ENCODE data around the gene CAMK2D.

CAMK2D gene

DNA sequence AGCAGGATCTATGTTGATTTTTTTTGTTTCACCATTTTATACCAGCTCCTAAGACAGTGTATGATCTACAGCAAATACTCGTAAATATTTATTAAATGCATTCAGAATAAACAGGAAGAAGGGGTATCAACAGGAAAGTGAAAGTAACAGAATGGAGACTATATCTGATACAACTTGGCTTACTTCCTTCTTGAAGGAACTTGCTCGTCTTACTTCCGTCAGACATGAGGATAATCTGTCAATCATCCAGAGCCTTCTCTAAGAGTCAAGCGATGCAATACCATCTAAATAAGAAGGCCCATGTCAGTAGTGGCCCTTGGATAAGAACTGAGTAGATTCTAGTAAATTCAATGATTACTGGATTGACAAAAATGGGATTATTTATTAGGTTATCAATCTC lies 84.2 kb downstream of the CAMK2D start:
- Histone ChIP-seq H3K27me3 (ENCODE audit: insufficient read depth, low read length, poor library complexity) (no peaks in the 10 kb centered on the region), H3K27ac (ENCODE audit: low read length) (no peak overlapping the region), H3K9me3 (ENCODE audit: insufficient read depth, low read length, severe bottlenecking) (no peaks in the 10 kb centered on the region), H3K4me3 (ENCODE audit: low read depth in 1 of 2, low read length in 2 of 2) (no peak overlapping the region), H4K20me1 (ENCODE audit: insufficient read depth, low read length) (no peaks in the 10 kb centered on the region), H3K4me1 (ENCODE audit: insufficient read depth, low read length) (peaks cover 13% of the 10 kb centered on the region), H3K4me2 (ENCODE audit: insufficient read depth, low read length) (no peak overlapping the region), H3K9ac (ENCODE audit: low read depth, low read length) (no peak overlapping the region), H2AFZ (ENCODE audit: low read depth, low read length) (no peak overlapping the region), H3K36me3 (ENCODE audit: insufficient read depth, low read length) (no peaks in the 10 kb centered on the region), H3K79me2 (ENCODE audit: insufficient read depth, low read length) (no peaks in the 10 kb centered on the region)
- DNase-seq (no peak), ATAC-seq (ENCODE audit: insufficient read depth, low read depth) (no peak)
- TF ChIP-seq CTCF (IDR thresholded peaks at IDR 0.05; ENCODE audit: borderline replicate concordance, extremely low read depth, low read length, poor library complexity, severe bottlenecking) (no peak), EZH2 (IDR thresholded peaks at IDR 0.05; ENCODE audit: borderline replicate concordance, low read depth, low read length, severe bottlenecking) (no peak)

- no peaks in the 10 kb centered on the region for H3K27me3 ChIP-seq (ENCODE audit: insufficient read depth, low read length, poor library complexity)
- H3K4me1 ChIP-seq (ENCODE audit: insufficient read depth, low read length) = peaks cover 13% of the 10 kb centered on the region
- no peak overlapping the region for H3K4me2 ChIP-seq (ENCODE audit: insufficient read depth, low read length)
- no peak overlapping the region for H2AFZ ChIP-seq (ENCODE audit: low read depth, low read length)
- no peaks in the 10 kb centered on the region for H3K9me3 ChIP-seq (ENCODE audit: insufficient read depth, low read length, severe bottlenecking)
- H3K27ac ChIP-seq (ENCODE audit: low read length) = no peak overlapping the region
- DNase-seq = no peak
- no peak for TF ChIP-seq EZH2 (IDR thresholded peaks at IDR 0.05; ENCODE audit: borderline replicate concordance, low read depth, low read length, severe bottlenecking)
- no peak for TF ChIP-seq CTCF (IDR thresholded peaks at IDR 0.05; ENCODE audit: borderline replicate concordance, extremely low read depth, low read length, poor library complexity, severe bottlenecking)
- no peaks in the 10 kb centered on the region for H3K79me2 ChIP-seq (ENCODE audit: insufficient read depth, low read length)
- H3K9ac ChIP-seq (ENCODE audit: low read depth, low read length) = no peak overlapping the region
- H4K20me1 ChIP-seq (ENCODE audit: insufficient read depth, low read length) = no peaks in the 10 kb centered on the region
- H3K36me3 ChIP-seq (ENCODE audit: insufficient read depth, low read length) = no peaks in the 10 kb centered on the region
- no peak overlapping the region for H3K4me3 ChIP-seq (ENCODE audit: low read depth in 1 of 2, low read length in 2 of 2)
- ATAC-seq (ENCODE audit: insufficient read depth, low read depth) = no peak
These were observed 85.5 kb downstream of the CAMK2D start for GRCh38 chr4:113675731-113676697.

DNA sequence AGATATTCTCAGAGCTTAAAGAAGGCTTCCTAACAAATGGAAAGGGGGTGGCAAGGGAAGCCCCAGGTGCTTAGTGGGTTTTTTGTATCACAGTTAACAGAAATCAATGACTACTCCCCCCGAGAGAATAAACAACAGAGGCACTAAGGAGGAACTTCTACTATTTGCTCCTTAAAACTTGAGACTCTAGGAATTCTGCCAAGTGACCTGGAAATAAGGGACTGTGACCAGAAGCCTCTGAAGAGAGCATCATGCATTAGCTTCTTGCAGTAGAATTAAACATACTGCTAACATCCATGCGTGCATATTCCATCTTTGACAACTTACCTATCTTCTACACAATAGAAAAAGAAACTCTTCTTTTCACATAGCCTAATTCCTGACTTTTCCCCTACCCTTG lies 86.8 kb downstream of the CAMK2D start:
- ATAC-seq (ENCODE audit: insufficient read depth, low read depth) (no peak), DNase-seq (no peak)
- Histone ChIP-seq H4K20me1 (ENCODE audit: insufficient read depth, low read length) (no peaks in the 10 kb centered on the region), H3K4me2 (ENCODE audit: insufficient read depth, low read length) (no peak overlapping the region), H3K79me2 (ENCODE audit: insufficient read depth, low read length) (no peaks in the 10 kb centered on the region), H3K9ac (ENCODE audit: low read depth, low read length) (no peak overlapping the region), H3K4me1 (ENCODE audit: insufficient read depth, low read length) (peaks cover 13% of the 10 kb centered on the region), H3K27ac (ENCODE audit: low read length) (no peak overlapping the region), H3K9me3 (ENCODE audit: insufficient read depth, low read length, severe bottlenecking) (no peaks in the 10 kb centered on the region), H3K27me3 (ENCODE audit: insufficient read depth, low read length, poor library complexity) (no peaks in the 10 kb centered on the region), H3K4me3 (ENCODE audit: low read depth in 1 of 2, low read length in 2 of 2) (no peak overlapping the region), H2AFZ (ENCODE audit: low read depth, low read length) (no peak overlapping the region), H3K36me3 (ENCODE audit: insufficient read depth, low read length) (no peaks in the 10 kb centered on the region)
- TF ChIP-seq CTCF (IDR thresholded peaks at IDR 0.05; ENCODE audit: borderline replicate concordance, extremely low read depth, low read length, poor library complexity, severe bottlenecking) = no peak
- no peak for TF ChIP-seq EZH2 (IDR thresholded peaks at IDR 0.05; ENCODE audit: borderline replicate concordance, low read depth, low read length, severe bottlenecking)

Measured in DND-41 (cell line).